Fibroblast of lung (primary cell): ENCODE results near the gene CYP19A1. TPM values are rescaled to one million over a fixed set of nuclear protein-coding genes. Genes with fewer than 3 reads are reported as not detected.

ENCODE experiments used
- DNase-seq, 2 donors: peaks; one replicate each; pipeline versions ENCODE4 v3.0.0 to v3.0.0-alpha.2; 2010; ENCODE audit warnings: low read depth in 2 of 2
- H2AFZ ChIP-seq: 2 replicates; pipeline ENCODE4 v1.5.1; 2012; ENCODE audit warnings: low read length, control low read depth, inconsistent platforms
- H3K27ac ChIP-seq: 2 replicates; pipeline ENCODE4 v1.5.1; 2011; ENCODE audit warnings: low read length, control low read depth; ENCODE audit not compliant: insufficient read depth
- H3K27me3 ChIP-seq: 2 replicates; pipeline ENCODE4 v1.5.1; 2011; ENCODE audit warnings: mild to moderate bottlenecking, low read length; ENCODE audit not compliant: control insufficient read depth, insufficient read depth
- H3K36me3 ChIP-seq: 2 replicates; pipeline ENCODE4 v1.5.1; 2011; ENCODE audit warnings: low read length; ENCODE audit not compliant: control insufficient read depth, insufficient read depth
- H3K4me1 ChIP-seq: 2 replicates; pipeline ENCODE4 v1.5.1; 2011; ENCODE audit warnings: low read length; ENCODE audit not compliant: control insufficient read depth, insufficient read depth; ENCODE audit errors: extremely low read depth
- H3K4me2 ChIP-seq: 2 replicates; pipeline ENCODE4 v1.5.1; 2011; ENCODE audit warnings: low read length, control low read depth; ENCODE audit not compliant: insufficient read depth; ENCODE audit errors: extremely low read depth
- H3K4me3 ChIP-seq, 4 experiments: fragments of 200-600 bp in 1 of 4; sonication (generic) in 1 of 4; replicated peaks in 1 of 4; 2 replicates each; pipeline ENCODE4 v1.5.1; 2011 to 2016; ENCODE audit warnings: low read length in 4 of 4, low read depth in 3 of 4, mild to moderate bottlenecking in 3 of 4, control low read depth in 2 of 4, inconsistent platforms in 1 of 4, mixed read lengths in 1 of 4; ENCODE audit not compliant: insufficient read depth in 1 of 4; ENCODE audit errors: control extremely low read depth in 1 of 4
- H3K79me2 ChIP-seq: 2 replicates; pipeline ENCODE4 v1.5.1; 2012; ENCODE audit warnings: mild to moderate bottlenecking, low read length, inconsistent platforms; ENCODE audit not compliant: control insufficient read depth, insufficient read depth
- H3K9ac ChIP-seq: 2 replicates; pipeline ENCODE4 v1.5.1; 2011; ENCODE audit warnings: mild to moderate bottlenecking, low read length, control low read depth; ENCODE audit not compliant: insufficient read depth
- H3K9me3 ChIP-seq: 2 replicates; pipeline ENCODE4 v1.5.1; 2012; ENCODE audit warnings: low read depth, low read length; ENCODE audit not compliant: control insufficient read depth, insufficient read depth
- H4K20me1 ChIP-seq: 2 replicates; pipeline ENCODE4 v1.5.1; 2011; ENCODE audit warnings: low read length; ENCODE audit not compliant: control insufficient read depth, insufficient read depth; ENCODE audit errors: extremely low read depth
- CTCF ChIP-seq, 2 donors: IDR thresholded peaks in 1 of 2; conservative IDR thresholded peaks in 1 of 2; 1 replicate in 1 of 2; 2 replicates in 1 of 2; pipeline ENCODE4 v1.5.1; 2011 to 2012; ENCODE audit warnings: low read length in 2 of 2, control low read depth in 1 of 2, inconsistent platforms in 1 of 2, low read depth in 1 of 2, mild to moderate bottlenecking in 1 of 2
- EZH2 ChIP-seq: IDR thresholded peaks from 2 replicates; pipeline ENCODE4 v1.5.1; 2012; ENCODE audit warnings: low read length, control low read depth, mild to moderate bottlenecking; ENCODE audit errors: missing control alignments
- polyA plus RNA-seq, 2 donors: library from polyadenylated mRNA; depleted of rRNA in 1 of 2; stranded (reverse) in 1 of 2; unstranded in 1 of 2; fragments of >200 nt; gene quantifications; 2 replicates each; pipeline ENCODE4 v1.2.1, GENCODE V29; 2011 to 2012; ENCODE audit warnings: missing spikeins in 1 of 2
- total RNA-seq: library from RNA; depleted of rRNA; stranded (reverse); fragments of >200 nt; gene quantifications from 2 replicates; pipeline ENCODE4 v1.2.1, GENCODE V29; 2014

CYP19A1 gene
- total and polyA plus RNA-seq, 2 donors (not counting 1 experiment from before 2014, with no cell fraction given): 0.16 to 2.3 TPM

GRCh38 chr15:51366071-51366470 is 27.7 kb upstream of the CYP19A1 start:
- H3K36me3 ChIP-seq: no peaks in the 10 kb centered on the region
- H3K27me3 ChIP-seq: no peaks in the 10 kb centered on the region
- no peaks in the 10 kb centered on the region for H3K9me3 ChIP-seq
- DNase-seq: no peak
- no peak overlapping the region for H3K4me3 ChIP-seq
- H2AFZ ChIP-seq: no peak overlapping the region
- no peak overlapping the region for H3K4me2 ChIP-seq
- H3K9ac ChIP-seq: no peak overlapping the region
- H3K79me2 ChIP-seq: no peaks in the 10 kb centered on the region
- TF ChIP-seq CTCF (conservative IDR thresholded peaks at IDR 0.05 in 1 of 2, IDR thresholded peaks at IDR 0.05 in 1 of 2; ENCODE audit: low read depth in 1 of 2, low read length in 2 of 2) (no peak), EZH2 (no peak)
- H3K27ac ChIP-seq: no peak overlapping the region
- H3K4me1 ChIP-seq: peaks cover 16% of the 10 kb centered on the region
- no peaks in the 10 kb centered on the region for H4K20me1 ChIP-seq

DNA sequence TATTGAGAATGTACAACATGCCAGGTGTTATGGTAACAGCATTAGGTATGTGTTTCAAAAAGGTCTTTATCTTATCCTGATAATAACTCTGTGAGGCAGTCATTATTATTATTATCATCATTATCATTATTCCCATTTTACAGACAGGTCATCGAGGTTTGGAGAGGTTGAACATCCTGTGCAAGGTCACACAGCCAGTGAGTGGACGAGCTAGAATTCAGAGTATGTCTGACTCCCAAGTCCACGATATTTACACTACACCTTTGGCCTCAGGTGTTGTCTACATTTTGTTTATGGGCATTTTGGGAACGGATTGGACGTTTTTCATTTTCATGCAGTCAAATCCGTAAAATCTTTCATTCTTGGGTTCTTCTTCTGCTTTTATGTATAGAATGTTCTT is 27.0 kb upstream of the CYP19A1 start:
- no peaks in the 10 kb centered on the region for H3K36me3 ChIP-seq
- no peaks in the 10 kb centered on the region for H3K79me2 ChIP-seq
- no peak overlapping the region for H3K9ac ChIP-seq
- no peak for TF ChIP-seq CTCF (conservative IDR thresholded peaks at IDR 0.05 in 1 of 2, IDR thresholded peaks at IDR 0.05 in 1 of 2; ENCODE audit: low read depth in 1 of 2, low read length in 2 of 2)
- no peak for TF ChIP-seq EZH2
- peaks cover 2% of the 10 kb centered on the region for H3K27me3 ChIP-seq
- no peak overlapping the region for H3K27ac ChIP-seq
- no peak for DNase-seq
- H4K20me1 ChIP-seq: no peaks in the 10 kb centered on the region
- H3K4me1 ChIP-seq: peaks cover 16% of the 10 kb centered on the region
- no peak overlapping the region for H2AFZ ChIP-seq
- no peak overlapping the region for H3K4me2 ChIP-seq
- no peaks in the 10 kb centered on the region for H3K9me3 ChIP-seq
- no peak overlapping the region for H3K4me3 ChIP-seq

DNA sequence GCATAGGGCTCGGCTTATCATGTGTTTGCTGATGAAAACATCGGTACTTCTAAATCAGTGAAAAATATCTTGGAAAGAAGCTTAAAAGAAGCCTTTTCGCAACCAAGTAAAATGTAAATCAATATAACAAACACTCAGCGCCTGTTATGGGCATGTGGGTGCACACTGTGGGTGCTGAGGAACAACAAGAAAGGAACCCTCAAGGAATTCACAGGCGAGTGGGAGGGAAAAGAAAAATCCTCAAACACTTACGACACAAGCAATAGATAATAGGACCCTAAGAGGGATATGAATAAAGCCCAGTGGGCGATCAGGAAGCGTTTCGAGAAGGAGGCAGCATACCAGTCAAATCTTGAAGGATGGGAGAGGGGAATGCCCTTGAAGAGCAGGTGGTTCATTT is 25.0 kb upstream of the CYP19A1 start:
- peaks cover 3% of the 10 kb centered on the region for H3K4me1 ChIP-seq
- H3K9me3 ChIP-seq: no peaks in the 10 kb centered on the region
- no peaks in the 10 kb centered on the region for H3K36me3 ChIP-seq
- TF ChIP-seq CTCF (conservative IDR thresholded peaks at IDR 0.05 in 1 of 2, IDR thresholded peaks at IDR 0.05 in 1 of 2; ENCODE audit: low read depth in 1 of 2, low read length in 2 of 2): no peak
- TF ChIP-seq EZH2: no peak
- no peaks in the 10 kb centered on the region for H4K20me1 ChIP-seq
- H3K4me2 ChIP-seq: no peak overlapping the region
- no peak overlapping the region for H2AFZ ChIP-seq
- H3K4me3 ChIP-seq: no peak overlapping the region
- peaks cover 2% of the 10 kb centered on the region for H3K27me3 ChIP-seq
- no peak for DNase-seq
- no peak overlapping the region for H3K27ac ChIP-seq
- H3K9ac ChIP-seq: no peak overlapping the region
- no peaks in the 10 kb centered on the region for H3K79me2 ChIP-seq
